ENCODE results near the gene WDR36. TPM values are rescaled to one million over a fixed set of nuclear protein-coding genes. Genes with fewer than 3 reads are reported as not detected.

WDR36 gene
- total and polyA plus RNA-seq, 2 of the 13 experiments (the other 11 are each of a cell fraction or from before 2014, with no cell fraction given) = 18.2 to 40.6 TPM

DNA sequence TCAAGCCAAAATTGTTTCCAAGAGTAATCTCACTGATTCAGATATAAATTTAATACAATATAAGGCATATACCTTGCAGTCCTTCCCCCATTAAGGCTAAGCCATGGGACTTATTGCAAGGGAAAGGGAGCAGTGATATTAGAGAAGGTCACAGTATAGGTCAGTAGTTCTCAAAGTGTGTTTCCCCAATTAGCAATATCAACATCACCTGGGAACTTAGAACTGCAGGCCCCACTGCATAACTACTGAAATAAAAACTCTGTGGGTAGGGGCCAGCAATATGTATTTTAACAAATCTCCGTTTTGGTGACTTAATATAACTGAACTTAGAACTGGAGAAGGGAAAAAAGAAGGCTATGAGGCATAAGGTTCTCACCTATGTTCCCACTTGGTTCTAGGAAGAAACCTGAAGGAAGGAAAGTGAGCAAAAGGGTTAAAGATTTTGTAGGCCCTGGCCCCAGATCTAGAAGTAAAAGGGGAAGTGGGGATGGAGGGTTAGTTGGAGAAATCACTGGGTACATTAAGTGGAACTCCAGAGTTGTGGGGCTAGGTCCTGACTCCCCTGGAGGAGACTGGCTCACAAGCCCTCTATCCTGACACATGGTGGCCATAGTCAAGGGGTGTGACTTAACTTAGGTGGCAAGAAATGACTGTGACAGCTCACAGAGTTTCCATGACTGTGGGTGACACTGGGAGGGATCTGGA is 40.7 kb downstream of the WDR36 start:
- CTCF ChIA-PET (ENCODE audit: low intra/inter-chr PET ratio, low total read pairs) = no interaction called here
- TF ChIP-seq, protein P1, sequence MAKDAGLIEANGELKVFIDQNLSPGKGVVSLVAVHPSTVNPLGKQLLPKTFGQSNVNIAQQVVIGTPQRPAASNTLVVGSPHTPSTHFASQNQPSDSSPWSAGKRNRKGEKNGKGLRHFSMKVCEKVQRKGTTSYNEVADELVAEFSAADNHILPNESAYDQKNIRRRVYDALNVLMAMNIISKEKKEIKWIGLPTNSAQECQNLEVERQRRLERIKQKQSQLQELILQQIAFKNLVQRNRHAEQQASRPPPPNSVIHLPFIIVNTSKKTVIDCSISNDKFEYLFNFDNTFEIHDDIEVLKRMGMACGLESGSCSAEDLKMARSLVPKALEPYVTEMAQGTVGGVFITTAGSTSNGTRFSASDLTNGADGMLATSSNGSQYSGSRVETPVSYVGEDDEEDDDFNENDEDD (CRISPR knock-in tag; IDR thresholded peaks at IDR 0.05; ENCODE audit: borderline replicate concordance) = no peak
- TF ChIP-seq, protein P2, sequence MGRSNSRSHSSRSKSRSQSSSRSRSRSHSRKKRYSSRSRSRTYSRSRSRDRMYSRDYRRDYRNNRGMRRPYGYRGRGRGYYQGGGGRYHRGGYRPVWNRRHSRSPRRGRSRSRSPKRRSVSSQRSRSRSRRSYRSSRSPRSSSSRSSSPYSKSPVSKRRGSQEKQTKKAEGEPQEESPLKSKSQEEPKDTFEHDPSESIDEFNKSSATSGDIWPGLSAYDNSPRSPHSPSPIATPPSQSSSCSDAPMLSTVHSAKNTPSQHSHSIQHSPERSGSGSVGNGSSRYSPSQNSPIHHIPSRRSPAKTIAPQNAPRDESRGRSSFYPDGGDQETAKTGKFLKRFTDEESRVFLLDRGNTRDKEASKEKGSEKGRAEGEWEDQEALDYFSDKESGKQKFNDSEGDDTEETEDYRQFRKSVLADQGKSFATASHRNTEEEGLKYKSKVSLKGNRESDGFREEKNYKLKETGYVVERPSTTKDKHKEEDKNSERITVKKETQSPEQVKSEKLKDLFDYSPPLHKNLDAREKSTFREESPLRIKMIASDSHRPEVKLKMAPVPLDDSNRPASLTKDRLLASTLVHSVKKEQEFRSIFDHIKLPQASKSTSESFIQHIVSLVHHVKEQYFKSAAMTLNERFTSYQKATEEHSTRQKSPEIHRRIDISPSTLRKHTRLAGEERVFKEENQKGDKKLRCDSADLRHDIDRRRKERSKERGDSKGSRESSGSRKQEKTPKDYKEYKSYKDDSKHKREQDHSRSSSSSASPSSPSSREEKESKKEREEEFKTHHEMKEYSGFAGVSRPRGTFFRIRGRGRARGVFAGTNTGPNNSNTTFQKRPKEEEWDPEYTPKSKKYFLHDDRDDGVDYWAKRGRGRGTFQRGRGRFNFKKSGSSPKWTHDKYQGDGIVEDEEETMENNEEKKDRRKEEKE (IDR thresholded peaks at IDR 0.05) = no peak
- TF ChIP-seq, protein P3, sequence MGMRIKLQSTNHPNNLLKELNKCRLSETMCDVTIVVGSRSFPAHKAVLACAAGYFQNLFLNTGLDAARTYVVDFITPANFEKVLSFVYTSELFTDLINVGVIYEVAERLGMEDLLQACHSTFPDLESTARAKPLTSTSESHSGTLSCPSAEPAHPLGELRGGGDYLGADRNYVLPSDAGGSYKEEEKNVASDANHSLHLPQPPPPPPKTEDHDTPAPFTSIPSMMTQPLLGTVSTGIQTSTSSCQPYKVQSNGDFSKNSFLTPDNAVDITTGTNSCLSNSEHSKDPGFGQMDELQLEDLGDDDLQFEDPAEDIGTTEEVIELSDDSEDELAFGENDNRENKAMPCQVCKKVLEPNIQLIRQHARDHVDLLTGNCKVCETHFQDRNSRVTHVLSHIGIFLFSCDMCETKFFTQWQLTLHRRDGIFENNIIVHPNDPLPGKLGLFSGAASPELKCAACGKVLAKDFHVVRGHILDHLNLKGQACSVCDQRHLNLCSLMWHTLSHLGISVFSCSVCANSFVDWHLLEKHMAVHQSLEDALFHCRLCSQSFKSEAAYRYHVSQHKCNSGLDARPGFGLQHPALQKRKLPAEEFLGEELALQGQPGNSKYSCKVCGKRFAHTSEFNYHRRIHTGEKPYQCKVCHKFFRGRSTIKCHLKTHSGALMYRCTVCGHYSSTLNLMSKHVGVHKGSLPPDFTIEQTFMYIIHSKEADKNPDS (CRISPR knock-in tag; IDR thresholded peaks at IDR 0.05) = no peak
- TF ChIP-seq PRPF4 (IDR thresholded peaks at IDR 0.05; ENCODE audit: low read depth, low read length, poor library complexity, severe bottlenecking) (no peak), STAG1 (CRISPR knock-in tag; IDR thresholded peaks at IDR 0.05) (no peak), NFE2L1 (CRISPR knock-in tag; IDR thresholded peaks at IDR 0.05; ENCODE audit: borderline replicate concordance) (no peak), CHD4 (IDR thresholded peaks at IDR 0.05; ENCODE audit: borderline replicate concordance, low read length) (no peak), PAWR (CRISPR knock-in tag; IDR thresholded peaks at IDR 0.05; ENCODE audit: borderline replicate concordance) (no peak), ZNF614 (CRISPR knock-in tag; IDR thresholded peaks at IDR 0.05; ENCODE audit: borderline replicate concordance) (no peak), KLF16 (CRISPR knock-in tag; IDR thresholded peaks at IDR 0.05) (no peak), SMARCE1 (IDR thresholded peaks at IDR 0.05; ENCODE audit: borderline replicate concordance) (no peak), YY1 (IDR thresholded peaks at IDR 0.05; ENCODE audit: insufficient read depth, insufficient replicate concordance, low read depth, low read length) (no peak), GZF1 (CRISPR knock-in tag; IDR thresholded peaks at IDR 0.05) (no peak)
- TF ChIP-seq, protein P4, sequence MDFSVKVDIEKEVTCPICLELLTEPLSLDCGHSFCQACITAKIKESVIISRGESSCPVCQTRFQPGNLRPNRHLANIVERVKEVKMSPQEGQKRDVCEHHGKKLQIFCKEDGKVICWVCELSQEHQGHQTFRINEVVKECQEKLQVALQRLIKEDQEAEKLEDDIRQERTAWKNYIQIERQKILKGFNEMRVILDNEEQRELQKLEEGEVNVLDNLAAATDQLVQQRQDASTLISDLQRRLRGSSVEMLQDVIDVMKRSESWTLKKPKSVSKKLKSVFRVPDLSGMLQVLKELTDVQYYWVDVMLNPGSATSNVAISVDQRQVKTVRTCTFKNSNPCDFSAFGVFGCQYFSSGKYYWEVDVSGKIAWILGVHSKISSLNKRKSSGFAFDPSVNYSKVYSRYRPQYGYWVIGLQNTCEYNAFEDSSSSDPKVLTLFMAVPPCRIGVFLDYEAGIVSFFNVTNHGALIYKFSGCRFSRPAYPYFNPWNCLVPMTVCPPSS (IDR thresholded peaks at IDR 0.05) = no peak
- TF ChIP-seq, protein P5, sequence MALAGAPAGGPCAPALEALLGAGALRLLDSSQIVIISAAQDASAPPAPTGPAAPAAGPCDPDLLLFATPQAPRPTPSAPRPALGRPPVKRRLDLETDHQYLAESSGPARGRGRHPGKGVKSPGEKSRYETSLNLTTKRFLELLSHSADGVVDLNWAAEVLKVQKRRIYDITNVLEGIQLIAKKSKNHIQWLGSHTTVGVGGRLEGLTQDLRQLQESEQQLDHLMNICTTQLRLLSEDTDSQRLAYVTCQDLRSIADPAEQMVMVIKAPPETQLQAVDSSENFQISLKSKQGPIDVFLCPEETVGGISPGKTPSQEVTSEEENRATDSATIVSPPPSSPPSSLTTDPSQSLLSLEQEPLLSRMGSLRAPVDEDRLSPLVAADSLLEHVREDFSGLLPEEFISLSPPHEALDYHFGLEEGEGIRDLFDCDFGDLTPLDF (CRISPR knock-in tag; IDR thresholded peaks at IDR 0.05) = no peak
- Histone ChIP-seq H3K9me3 (ENCODE audit: low read length) (no peaks in the 10 kb centered on the region), H3K4me1 (ENCODE audit: insufficient read depth, low read length) (no peaks in the 10 kb centered on the region), H4K20me1 (ENCODE audit: insufficient read depth, low read length) (no peaks in the 10 kb centered on the region), H3K4me3 (replicated peaks in 1 of 3; ENCODE audit: insufficient read depth in 1 of 3, low read depth in 2 of 3, low read length in 3 of 3) (no peak overlapping the region), H3K9ac (ENCODE audit: insufficient read depth, low read depth, low read length) (no peak overlapping the region), H3K79me2 (ENCODE audit: insufficient read depth, low read length) (no peaks in the 10 kb centered on the region), H3K27me3 (ENCODE audit: control insufficient read depth in 1 of 2, insufficient read depth in 2 of 2, low read length in 2 of 2) (no peaks in the 10 kb centered on the region; a peak in 1 of 5 replicates), H3K36me3 (replicated peaks in 1 of 2; ENCODE audit: control insufficient read depth in 1 of 2, insufficient read depth in 2 of 2, low read length in 2 of 2) (no peaks in the 10 kb centered on the region), H2AFZ (ENCODE audit: low read length) (no peak overlapping the region), H3K27ac (ENCODE audit: extremely low read length, insufficient read depth, low read length) (no peak overlapping the region), H3K4me2 (ENCODE audit: low read depth, low read length) (no peak overlapping the region)
- FAIRE-seq (no peak), ATAC-seq (peak; percentile 68), DNase-seq (ENCODE audit: low spot score) (no peak)
- WGBS (ENCODE audit: low lambda C conversion rate) = 0% methylated on average over 1 of the region's 1 CpG
- in situ Hi-C loops (cut with HindIII; ENCODE audit: extremely low pct_ligation_motif_present, low pct_unique_long_range_greater_than_20kb) = no loop called here
- intact Hi-C loops (cut with micrococcal nuclease; ENCODE audit: unreplicated experiment) = no loop called here
- BruUV-seq (replicated peaks) = no TSS peak
- POLR2A ChIA-PET = no interaction called here
